A549 (cell line): Measurements from ENCODE around the gene DERL2.

Source experiments
- BCL3 ChIP-seq: fragments of >200 bp; sonication (Bioruptor Twin); formaldehyde crosslinking; IDR thresholded peaks from 3 replicates; pipeline ENCODE4 v1.6.1; 2016
- BHLHE40 ChIP-seq: IDR thresholded peaks from 2 replicates; pipeline ENCODE4 v1.6.1; 2012; ENCODE audit warnings: low read depth, low read length, inconsistent platforms
- CHD2 ChIP-seq: fragments of 150-350 bp; IDR thresholded peaks from 2 replicates; pipeline ENCODE4 v1.6.1; 2014; ENCODE audit warnings: low read length; ENCODE audit not compliant: partially characterized antibody
- CTCF ChIP-seq: fragments of >200 bp; sonication (Bioruptor Twin); formaldehyde crosslinking; IDR thresholded peaks from 3 replicates; pipeline ENCODE4 v1.5.1; 2016
- HOXB13 ChIP-seq: fragments of 250-450 bp; sonication (Bioruptor Pico); IDR thresholded peaks from 2 replicates; pipeline ENCODE4 v1.5.0; 2020; ENCODE audit warnings: low read depth, mild to moderate bottlenecking, moderate library complexity
- MAFK ChIP-seq: fragments of 450-650 bp; IDR thresholded peaks from 2 replicates; pipeline ENCODE4 v1.6.1; 2014; ENCODE audit not compliant: partially characterized antibody
- MAX ChIP-seq: IDR thresholded peaks from 2 replicates; pipeline ENCODE4 v1.6.1; 2012
- NPAS2 ChIP-seq: fragments of 250-450 bp; sonication (Bioruptor Pico); IDR thresholded peaks from 2 replicates; pipeline ENCODE4 v1.8.0; 2022; ENCODE audit warnings: mild to moderate bottlenecking, moderate library complexity, borderline replicate concordance
- PBX3 ChIP-seq: IDR thresholded peaks from 2 replicates; pipeline ENCODE4 v1.6.1; 2012
- POLR2A ChIP-seq: IDR thresholded peaks from 2 replicates; pipeline ENCODE4 v1.6.1; 2012; ENCODE audit warnings: mild to moderate bottlenecking, low read length
- RAD21 ChIP-seq, 2 experiments: fragments of >200 bp in 1 of 2; sonication (Bioruptor Twin) in 1 of 2; formaldehyde crosslinking in 1 of 2; IDR thresholded peaks in 1 of 2; conservative IDR thresholded peaks in 1 of 2; 2 replicates in 1 of 2; 3 replicates in 1 of 2; pipeline ENCODE4 v1.6.1; 2012 to 2018; ENCODE audit warnings: inconsistent platforms in 1 of 2
- RFX5 ChIP-seq: fragments of 450-650 bp; IDR thresholded peaks from 2 replicates; pipeline ENCODE4 v1.7.1; 2014; ENCODE audit warnings: antibody characterized with exemption, mild to moderate bottlenecking, moderate library complexity
- SMC3 ChIP-seq: fragments of >200 bp; sonication (Bioruptor Twin); formaldehyde crosslinking; IDR thresholded peaks from 3 replicates; pipeline ENCODE4 v1.6.1; 2018; ENCODE audit warnings: inconsistent platforms
- ZFP36 ChIP-seq: fragments of 450-650 bp; IDR thresholded peaks from 2 replicates; pipeline ENCODE4 v1.6.1; 2014; ENCODE audit warnings: borderline replicate concordance; ENCODE audit not compliant: partially characterized antibody

GRCh38 chr17:5510771-5511170, 24.8 kb upstream of the DERL2 start:
- TF ChIP-seq ZFP36 (no peak), CTCF (no peak), MAX (no peak), BHLHE40 (no peak), SMC3 (no peak), HOXB13 (CRISPR knock-in tag) (no peak), POLR2A (no peak), BCL3 (no peak), MAFK (no peak), PBX3 (no peak), CHD2 (no peak), RFX5 (no peak), NPAS2 (CRISPR knock-in tag) (no peak), RAD21 (conservative IDR thresholded peaks at IDR 0.05 in 1 of 2, IDR thresholded peaks at IDR 0.05 in 1 of 2) (no peak)
